Measurements from ENCODE around the gene CRAMP1.

DNA sequence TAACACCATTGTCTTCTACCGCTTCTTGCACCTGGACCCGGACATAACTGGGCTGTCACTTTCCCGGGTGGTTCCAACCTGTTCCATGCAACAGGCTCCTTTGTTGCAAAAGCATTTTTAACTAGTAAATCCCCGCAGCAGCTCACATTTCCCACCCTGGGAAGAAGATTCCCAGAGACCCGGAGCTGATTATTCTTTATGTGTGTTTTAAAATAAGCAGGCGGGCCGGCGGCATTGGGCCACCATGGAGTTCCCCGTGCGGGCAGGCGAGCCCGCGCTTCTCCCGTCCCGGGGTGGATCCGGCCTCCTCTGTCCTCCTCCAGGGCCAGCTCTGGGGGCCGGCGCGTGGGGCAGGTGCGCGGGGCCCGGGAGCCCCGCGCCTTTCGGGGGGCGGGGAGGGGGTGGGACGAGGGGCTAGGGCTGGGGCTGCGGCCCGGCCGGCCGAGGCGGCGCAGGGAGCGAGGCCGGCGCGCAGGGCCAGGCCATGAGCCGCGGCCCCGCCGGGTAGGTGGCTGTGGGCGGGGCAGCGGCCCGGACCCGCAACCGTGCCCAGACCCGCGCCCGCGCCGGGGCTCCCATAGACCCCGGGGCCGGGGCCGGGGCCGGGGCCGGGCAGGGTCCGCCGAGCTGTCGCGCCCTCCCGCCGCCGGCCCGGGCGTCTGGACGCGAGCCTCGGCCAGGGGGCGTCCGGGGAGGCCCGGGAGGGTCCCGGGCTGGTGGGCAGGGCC lies 1.7 kb downstream of the CRAMP1 start:
- TF ChIP-seq CTCF (IDR thresholded peaks at IDR 0.05) (no peak), POLR2A (IDR thresholded peaks at IDR 0.05; ENCODE audit: low read depth) (no peak), EP300 (IDR thresholded peaks at IDR 0.05) (no peak)
